DND-41 (cell line): ENCODE data around the gene PILRB.

Experiments
- CTCF ChIP-seq: IDR thresholded peaks from 2 replicates; pipeline ENCODE4 v1.5.1; 2012; ENCODE audit warnings: borderline replicate concordance, low read length, moderate library complexity, mild to moderate bottlenecking; ENCODE audit not compliant: poor library complexity, severe bottlenecking; ENCODE audit errors: extremely low read depth
- EZH2 ChIP-seq: IDR thresholded peaks from 3 replicates; pipeline ENCODE4 v1.6.1; 2012; ENCODE audit warnings: borderline replicate concordance, low read depth, mild to moderate bottlenecking, moderate library complexity, low read length, inconsistent platforms; ENCODE audit not compliant: severe bottlenecking

- TF ChIP-seq CTCF (no peak), EZH2 (no peak)
Measured at GRCh38 chr7:100402241-100402640, 44.3 kb downstream of the PILRB start.
